HG03469 (cell line): ENCODE measurements around the gene RASSF7.
"Not testable (repeated sequence)": the region's sequence is repeated elsewhere in the genome, so short reads cannot be mapped to it uniquely, and the experiment has no call there.

Experiments used
- ATAC-seq: cut with Tn5 transposase; IDR thresholded peaks from one replicate; pipeline ENCODE4 v1.9.1; 2021; ENCODE audit warnings: mild to moderate bottlenecking, moderate library complexity, moderate number of reproducible peaks; ENCODE audit not compliant: unreplicated experiment

RASSF7 gene

GRCh38 chr11:563812-564578 is 3.2 kb downstream of the RASSF7 start:
- no peak for ATAC-seq

GRCh38 chr11:565921-566509 is 5.2 kb downstream of the RASSF7 start:
- no peak for ATAC-seq

DNA sequence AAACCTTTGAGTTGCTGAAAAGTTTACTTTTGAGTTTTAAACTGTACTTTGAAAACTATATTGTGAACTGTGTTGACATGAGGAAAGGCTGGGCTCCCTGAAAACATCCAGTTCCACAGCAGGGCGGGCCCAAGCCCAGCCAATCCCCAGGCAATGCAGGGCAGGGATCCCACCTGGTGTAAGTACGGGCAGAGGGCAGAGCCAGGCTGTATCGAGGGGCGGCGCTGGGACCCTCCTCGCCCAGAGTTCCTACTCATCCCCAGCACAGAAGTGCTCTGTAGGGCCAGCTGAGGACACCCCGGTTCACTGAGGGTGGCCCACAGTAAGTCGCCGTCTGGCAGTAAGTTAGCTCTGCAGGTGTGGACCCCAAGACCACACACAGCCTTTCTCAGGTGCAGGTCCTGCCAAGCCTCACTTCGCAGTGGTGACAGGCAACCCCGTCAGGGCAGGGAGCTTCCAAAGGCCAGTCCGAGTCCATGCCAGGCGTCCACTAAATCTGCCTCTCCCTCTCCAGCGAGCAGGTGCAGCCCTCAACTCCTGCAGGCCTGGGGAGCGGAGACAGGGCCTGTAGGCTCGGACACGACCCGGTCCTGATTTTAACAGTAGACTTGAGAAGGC is 6.3 kb downstream of the RASSF7 start:
- no peak for ATAC-seq

DNA sequence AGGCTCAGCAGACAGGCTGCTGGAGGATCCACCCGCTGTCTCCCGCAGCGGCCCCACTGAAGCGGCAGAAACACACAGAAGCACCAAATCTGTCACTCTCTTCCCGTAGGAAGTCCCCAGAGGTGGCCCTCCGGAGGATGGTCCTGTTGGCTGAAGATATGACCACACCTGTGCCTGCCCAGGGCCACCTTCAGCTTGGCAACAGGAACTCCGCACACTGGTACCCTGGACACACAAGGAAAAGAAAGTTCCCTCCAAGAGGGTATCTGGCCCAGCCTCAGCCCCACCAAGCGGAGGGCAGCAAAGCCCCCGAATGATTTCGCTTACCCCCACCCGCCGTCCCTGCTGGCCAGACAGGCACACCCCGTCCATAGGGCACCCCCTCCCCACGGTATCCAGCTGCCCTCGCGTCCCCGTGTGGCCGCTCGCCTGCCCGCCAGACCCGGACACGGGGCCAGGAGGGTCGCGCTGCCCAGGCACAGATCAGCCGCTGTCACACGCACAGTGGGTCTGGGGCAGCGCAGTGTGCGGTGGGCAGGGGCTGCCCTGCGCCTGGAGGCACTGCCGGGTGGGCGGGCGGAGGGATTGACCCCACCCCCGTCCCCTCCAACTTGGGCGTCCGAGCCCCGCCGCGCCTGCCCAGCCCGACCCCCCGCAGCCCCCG is 7.0 kb downstream of the RASSF7 start:
- ATAC-seq: no peak

DNA sequence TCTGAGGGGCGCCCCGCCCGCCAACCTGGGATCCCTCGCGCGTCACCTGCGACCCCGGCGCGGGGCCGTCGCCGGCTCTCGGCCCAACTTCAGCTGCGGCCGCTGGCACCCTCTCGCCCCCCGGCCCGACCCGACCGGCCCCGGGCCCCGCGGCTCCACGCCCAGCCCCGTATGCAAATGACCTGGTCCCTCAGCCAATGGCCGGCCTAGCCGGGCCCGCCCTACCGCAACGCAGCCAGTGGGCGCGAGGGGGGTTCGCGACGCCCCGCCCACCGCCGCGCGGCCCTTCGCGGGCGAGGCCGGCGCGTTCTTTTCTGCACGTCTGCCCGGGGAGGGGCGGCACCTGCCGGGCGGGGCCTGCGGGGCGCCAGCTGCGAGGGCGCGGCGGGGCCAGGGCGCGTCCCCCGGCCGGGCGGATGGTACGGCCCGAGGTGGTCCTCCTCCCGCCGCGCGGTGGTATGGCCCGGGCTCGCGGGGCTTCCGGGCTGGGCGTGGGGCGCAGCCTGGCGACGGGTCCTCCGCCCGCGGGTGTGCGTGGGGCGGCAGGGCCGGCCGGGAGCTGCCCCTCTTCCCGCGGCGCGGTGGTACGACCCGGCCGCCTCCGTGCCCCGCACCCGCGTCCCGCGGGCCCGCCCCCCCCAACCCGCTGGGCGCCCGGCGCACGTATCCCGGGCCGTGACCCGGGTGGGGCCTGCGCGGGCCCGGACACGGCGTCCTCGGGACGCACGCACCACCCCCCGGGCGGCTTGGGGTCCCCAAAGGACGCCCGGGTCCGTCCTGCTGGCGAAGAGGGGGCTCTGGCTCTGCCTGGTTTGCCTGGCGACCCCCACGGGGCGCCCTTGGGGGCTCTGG is 7.8 kb downstream of the RASSF7 start:
- ATAC-seq: peak; percentile 74

DNA sequence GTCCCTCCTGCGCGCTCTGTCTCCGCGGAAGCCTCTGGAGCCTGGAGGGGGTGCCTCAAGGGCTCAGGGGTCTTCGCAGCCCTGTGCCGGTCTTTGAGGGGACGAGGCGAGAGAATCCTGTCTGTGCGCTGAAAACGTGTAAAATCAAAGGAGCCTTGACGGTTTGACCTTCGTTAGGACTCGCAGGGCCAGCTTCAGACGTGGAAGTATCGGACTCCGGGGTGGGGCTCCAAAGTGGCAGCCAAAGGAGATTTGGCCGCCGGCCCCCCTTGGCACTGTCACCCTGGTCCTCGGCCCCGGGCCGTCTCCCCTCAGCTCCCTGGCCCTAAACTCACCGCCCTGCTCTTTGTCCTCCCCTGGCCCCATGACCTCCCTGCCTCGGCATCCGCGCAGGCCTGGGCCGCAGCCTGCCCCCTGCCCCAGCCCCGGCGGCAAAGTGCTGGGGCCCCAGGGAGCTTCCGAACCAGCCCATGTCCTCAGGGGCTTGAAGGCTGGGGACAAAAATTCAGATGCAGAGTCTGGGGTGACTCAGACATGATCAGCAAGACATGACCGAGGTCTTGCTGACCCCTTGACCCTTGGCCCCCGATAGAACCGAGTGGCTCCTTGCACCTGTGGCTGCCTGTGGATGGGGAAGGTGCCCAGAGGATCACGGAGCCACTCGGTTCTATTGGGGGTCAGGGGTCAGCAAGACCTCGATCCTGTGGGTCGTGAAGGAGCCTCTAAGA is 8.6 kb downstream of the RASSF7 start:
- ATAC-seq: no peak

GRCh38 chr11:571802-572185 is 11.0 kb downstream of the RASSF7 start:
- no peak for ATAC-seq

GRCh38 chr11:573146-573759 is 12.5 kb downstream of the RASSF7 start:
- ATAC-seq: no peak

- not testable (repeated sequence) for ATAC-seq
Observed at GRCh38 chr11:574031-574570, 13.3 kb downstream of the RASSF7 start.

DNA sequence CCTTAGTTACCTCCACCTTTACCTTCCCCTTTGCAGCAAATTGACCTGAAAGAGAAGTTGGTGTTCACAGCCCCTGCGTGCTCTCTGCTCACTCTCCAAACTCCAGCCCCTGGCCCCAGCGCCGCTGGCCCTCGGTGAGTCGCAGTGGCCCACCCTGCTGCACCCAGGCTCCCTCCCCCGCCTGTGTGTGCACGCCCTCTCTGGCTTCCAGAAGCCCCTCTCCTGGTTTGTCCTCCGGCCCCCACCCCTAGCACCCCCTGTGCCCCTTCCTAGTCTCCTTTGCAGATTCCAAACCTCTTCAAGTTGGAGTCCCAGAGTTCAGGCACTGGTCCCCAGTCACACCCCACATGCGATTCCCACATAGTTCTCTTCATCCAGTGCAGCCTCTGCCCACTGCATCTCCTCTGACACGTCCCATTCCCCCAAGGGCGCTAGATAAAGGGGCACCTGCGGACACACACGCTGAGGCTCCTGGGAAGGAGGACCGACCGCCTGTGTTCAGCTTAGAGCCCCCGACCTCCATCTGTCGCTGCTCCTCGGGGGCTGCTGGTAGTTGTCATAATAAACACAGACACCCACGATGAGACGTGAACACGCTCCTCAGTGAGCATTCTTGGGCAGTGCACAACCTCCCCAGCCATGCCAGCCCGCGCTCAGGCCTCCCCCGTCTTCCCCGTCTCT is 14.0 kb downstream of the RASSF7 start:
- no peak for ATAC-seq

DNA sequence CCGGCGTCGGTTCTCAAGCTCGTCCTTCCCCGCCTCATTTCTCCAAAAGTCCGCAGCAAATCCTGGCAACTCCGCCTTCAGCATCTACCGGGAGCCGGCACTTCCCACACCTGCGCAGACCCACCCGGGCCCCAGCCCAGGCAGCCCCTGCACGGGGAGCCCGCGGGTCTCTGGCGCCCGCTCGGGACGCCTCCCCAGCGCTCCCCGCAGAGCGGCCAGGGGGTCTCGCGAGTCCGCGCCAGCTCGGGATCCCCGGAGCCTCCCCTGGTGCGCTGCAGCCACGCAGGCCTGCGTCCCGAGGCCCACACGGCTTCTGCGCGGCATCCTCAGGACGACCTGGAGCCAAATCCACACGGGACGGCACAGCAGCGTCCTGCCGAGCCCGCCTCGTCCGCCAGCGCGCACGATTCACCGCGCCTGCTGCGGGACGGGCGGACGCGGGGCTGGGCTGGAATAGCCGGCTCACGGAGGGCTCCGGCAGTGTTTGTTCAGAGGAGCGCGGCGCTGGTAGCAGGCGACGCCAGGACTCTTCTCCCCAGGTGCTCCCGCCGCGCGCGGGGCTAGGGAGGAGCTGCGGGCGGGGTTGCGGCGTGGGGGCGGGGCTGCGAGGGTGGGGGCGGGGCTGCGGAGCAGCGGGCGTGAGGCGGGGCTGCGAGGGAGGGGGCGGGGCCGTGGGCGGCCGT is 14.7 kb downstream of the RASSF7 start:
- no peak for ATAC-seq

DNA sequence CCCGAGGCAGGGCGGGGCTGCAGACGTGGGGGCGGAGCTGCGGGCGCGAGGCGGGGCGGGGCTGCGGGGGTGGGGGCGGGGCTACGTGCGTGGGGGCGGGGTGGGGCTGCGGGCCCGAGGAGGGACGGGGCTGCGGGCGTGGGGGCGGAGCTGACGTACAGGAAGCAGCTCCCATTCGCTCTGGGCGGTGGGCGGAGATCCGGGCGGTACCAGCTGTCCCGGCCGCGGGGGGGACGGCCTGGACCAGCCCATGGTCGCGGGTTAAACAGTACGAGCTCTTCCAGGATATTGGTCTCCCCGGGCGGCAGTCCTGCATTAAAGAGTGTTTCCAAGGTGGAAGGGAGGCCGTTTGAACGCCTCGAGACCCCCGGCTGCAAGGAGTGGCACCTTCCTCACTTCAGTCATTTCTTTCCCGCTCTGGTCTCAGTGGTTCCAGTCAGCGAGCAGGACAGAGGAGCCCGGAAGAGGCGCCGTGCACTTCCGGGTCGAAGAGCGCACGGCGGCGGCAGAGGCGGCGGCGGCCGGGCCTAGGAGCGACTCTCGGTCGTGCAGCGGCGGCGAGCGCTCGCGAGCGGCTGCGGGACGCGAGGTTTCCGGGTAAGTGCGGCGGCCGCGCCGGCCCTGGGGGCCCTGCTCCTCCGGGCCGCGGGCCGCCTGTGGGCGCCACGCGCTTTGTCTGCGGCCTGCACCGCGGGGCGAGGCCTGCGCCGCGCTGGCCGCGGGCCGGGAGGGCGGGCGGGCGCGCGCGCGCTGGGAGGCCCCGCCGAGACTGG is 15.4 kb downstream of the RASSF7 start, which contains the start of gene PHRF1:
TSS of gene PHRF1 (plus strand) at position 475 of the 773 bp plus-strand sequence. CDS start 5,043 bp downstream, outside the sequence.
- ATAC-seq: peak; percentile 47

- ATAC-seq: no peak
Observed at GRCh38 chr11:576811-577610, 16.2 kb downstream of the RASSF7 start.

GRCh38 chr11:577611-577894 is 16.8 kb downstream of the RASSF7 start:
- no peak for ATAC-seq

GRCh38 chr11:578276-579035 is 17.7 kb downstream of the RASSF7 start:
- ATAC-seq: no peak
